Activated CD8-positive, alpha-beta T cell treated with anti-CD3 and anti-CD28 coated beads for 36 hours (primary cell): ENCODE measurements around the gene PRDM16. TPM values are rescaled to one million over a fixed set of nuclear protein-coding genes. Genes with fewer than 3 reads are reported as not detected.

Experiments used
- ATAC-seq: fragments of 200-7000 bp; cut with Tn5 transposase; one replicate; pipeline ENCODE4 v1.10.0; 2021; ENCODE audit warnings: mild to moderate bottlenecking, moderate library complexity
- CTCF ChIA-PET: fragments of 350-600 bp; sonication (Branson Sonifier 250); formaldehyde crosslinking; loops from one replicate; lab custom pipeline; 2021; ENCODE audit warnings: antibody characterized with exemption; lab: Charles Lee
- POLR2A ChIA-PET: fragments of 350-600 bp; sonication (Branson Sonifier 250); formaldehyde crosslinking; loops from one replicate; lab custom pipeline; 2021; ENCODE audit warnings: antibody characterized with exemption; lab: Charles Lee
- DNase-seq: peaks from one replicate; pipeline ENCODE4 v3.0.0-alpha.2; 2020
- H3K27ac Mint-ChIP-seq: one replicate; pipeline ENCODE4 v1.8.0; 2021; ENCODE audit warnings: mild to moderate bottlenecking, mixed read lengths
- H3K27me3 Mint-ChIP-seq: one replicate; pipeline ENCODE4 v1.8.0; 2021; ENCODE audit warnings: mixed read lengths
- H3K36me3 Mint-ChIP-seq: one replicate; pipeline ENCODE4 v1.8.0; 2021; ENCODE audit warnings: low read depth, mixed read lengths
- H3K4me1 Mint-ChIP-seq: one replicate; pipeline ENCODE4 v1.8.0; 2021; ENCODE audit warnings: low read depth, mixed read lengths
- H3K4me3 Mint-ChIP-seq: one replicate; pipeline ENCODE4 v1.8.0; 2021; ENCODE audit warnings: mild to moderate bottlenecking, moderate library complexity, mixed read lengths
- H3K9me3 Mint-ChIP-seq: one replicate; pipeline ENCODE4 v1.8.0; 2021; ENCODE audit warnings: mixed read lengths
- CTCF ChIP-seq: fragments of 200-600 bp; IDR thresholded peaks from one replicate; pipeline ENCODE4 v1.8.0; 2022; ENCODE audit warnings: antibody characterized with exemption, mild to moderate bottlenecking
- intact Hi-C: fragments of 100-400 bp; cut with micrococcal nuclease; formaldehyde crosslinking; loops from one replicate; pipeline ENCODE4 v1.10.0; 2022
- total RNA-seq, 2 experiments: library from RNA; stranded (reverse); gene quantifications; one replicate each; pipeline ENCODE4 v1.2.3, GENCODE V29; 2021

The PRDM16 gene
- total RNA-seq, 2 experiments from 2014 or later, result 0.29 to 0.49 TPM

- intact Hi-C loops, result no loop called here
- H3K27ac Mint-ChIP-seq, result no peak overlapping the region
Measured at GRCh38 chr1:3077561-3077960, 8.6 kb downstream of the PRDM16 start.

GRCh38 chr1:3078430-3078861 is 9.4 kb downstream of the PRDM16 start:
- TF ChIP-seq CTCF, result no peak
- H3K27ac Mint-ChIP-seq, result no peak overlapping the region
- peaks cover 15% of the 10 kb centered on the region for H3K27me3 Mint-ChIP-seq
- ChIA-PET POLR2A (no interaction called here), CTCF (no interaction called here)
- no peaks in the 10 kb centered on the region for H3K36me3 Mint-ChIP-seq
- H3K9me3 Mint-ChIP-seq, result no peaks in the 10 kb centered on the region
- DNase-seq (peak; percentile 20), ATAC-seq (no peak)
- no peak overlapping the region for H3K4me3 Mint-ChIP-seq
- H3K4me1 Mint-ChIP-seq, result no peaks in the 10 kb centered on the region
- intact Hi-C loops, result no loop called here

More at GRCh38 chr1:3077561-3077960, 8.6 kb downstream of the PRDM16 start:
- Mint-ChIP-seq H3K4me3 (no peak overlapping the region), H3K27me3 (peaks cover 15% of the 10 kb centered on the region), H3K36me3 (no peaks in the 10 kb centered on the region), H3K9me3 (no peaks in the 10 kb centered on the region), H3K4me1 (no peaks in the 10 kb centered on the region)
- no peak for TF ChIP-seq CTCF
- DNase-seq (no peak), ATAC-seq (no peak)
- ChIA-PET POLR2A (no interaction called here), CTCF (no interaction called here)

DNA sequence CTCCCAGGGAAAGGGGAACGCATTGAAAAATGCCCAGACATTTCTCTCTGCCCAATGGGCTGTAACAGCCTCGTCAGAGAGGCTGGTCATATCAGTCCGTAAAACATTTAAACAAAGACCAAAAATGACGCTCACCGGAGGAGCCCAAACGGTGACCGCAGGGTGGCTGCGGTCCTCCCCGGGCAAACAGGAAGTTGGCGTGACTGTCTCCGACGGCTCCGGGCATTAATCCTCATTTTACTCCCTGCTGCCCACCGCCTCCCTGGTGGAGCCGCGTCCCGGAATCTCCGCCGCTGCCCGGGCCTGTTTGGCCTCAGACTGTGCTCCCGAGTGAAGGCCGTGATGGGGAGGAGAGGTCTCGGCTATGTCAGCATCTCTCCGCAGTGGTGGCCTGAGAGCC is 9.9 kb downstream of the PRDM16 start:
- ATAC-seq, result no peak
- no peaks in the 10 kb centered on the region for H3K36me3 Mint-ChIP-seq
- TF ChIP-seq CTCF, result no peak
- CTCF ChIA-PET, result no interaction called here
- POLR2A ChIA-PET, result no interaction called here
- no peak overlapping the region for H3K27ac Mint-ChIP-seq
- H3K27me3 Mint-ChIP-seq, result peaks cover 15% of the 10 kb centered on the region
- no peak overlapping the region for H3K4me3 Mint-ChIP-seq
- DNase-seq, result no peak
- intact Hi-C loops, result no loop called here
- no peaks in the 10 kb centered on the region for H3K9me3 Mint-ChIP-seq
- no peaks in the 10 kb centered on the region for H3K4me1 Mint-ChIP-seq

DNA sequence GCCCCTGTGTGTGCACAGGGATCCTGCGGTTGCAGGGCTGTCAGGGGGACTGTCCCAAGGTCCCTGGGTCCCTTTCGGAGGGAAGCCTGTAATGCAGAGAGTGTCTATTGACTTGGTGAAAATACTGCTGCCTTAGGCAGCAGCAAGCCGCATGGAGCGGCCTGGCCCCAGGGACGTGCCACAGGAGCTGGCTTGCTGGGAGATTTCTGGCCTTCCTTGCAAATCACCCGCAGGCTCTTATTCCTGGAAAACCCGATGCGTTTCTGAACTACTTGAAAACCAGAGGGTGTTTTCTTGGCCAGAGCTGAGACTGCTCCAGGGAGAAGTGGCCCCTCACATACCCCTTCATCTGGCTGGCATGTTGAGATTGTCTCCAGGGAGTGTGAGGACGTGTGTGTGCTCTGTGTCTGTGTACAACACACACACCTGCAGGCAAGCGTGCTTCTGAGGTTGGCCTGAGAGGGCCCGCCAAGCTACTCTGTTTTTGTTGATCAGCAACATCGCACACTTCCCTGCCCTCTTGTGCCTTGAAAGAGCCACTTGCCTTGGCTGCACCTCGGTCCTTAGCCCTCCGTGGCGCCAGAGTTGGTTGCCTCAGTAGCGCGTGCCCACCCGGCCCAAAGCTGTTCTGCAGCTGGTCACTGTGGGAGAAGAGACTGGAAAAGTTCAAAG is 10.5 kb downstream of the PRDM16 start:
- DNase-seq, result no peak

More for the DNA sequence above, 10.5 kb downstream of the PRDM16 start:
- Mint-ChIP-seq H3K27me3 (peaks cover 9% of the 10 kb centered on the region), H3K9me3 (no peaks in the 10 kb centered on the region), H3K4me1 (no peaks in the 10 kb centered on the region), H3K36me3 (no peaks in the 10 kb centered on the region), H3K27ac (no peak overlapping the region), H3K4me3 (no peak overlapping the region)
- ChIA-PET CTCF (no interaction called here), POLR2A (no interaction called here)
- intact Hi-C loops, result no loop called here
- ATAC-seq, result no peak
- TF ChIP-seq CTCF, result no peak
